RPMI7951 (cell line): ENCODE measurements around the gene SULF2. TPM values are rescaled to one million over a fixed set of nuclear protein-coding genes. Genes with fewer than 3 reads are reported as not detected.

Experiments
- DNase-seq: peaks from one replicate; pipeline ENCODE4 v3.0.0-alpha.2; 2012; ENCODE audit warnings: low read depth
- total RNA-seq: library from RNA; depleted of rRNA; stranded (reverse); fragments of >200 nt; shearing (Covaris generic); gene quantifications from 2 replicates; pipeline ENCODE4 v1.2.3, GENCODE V29; 2014

SULF2 gene
- total RNA-seq, 1 experiment from 2014 or later = 74.4 TPM

- no peak for DNase-seq
Observed at GRCh38 chr20:47669152-47669425, 116.2 kb downstream of the SULF2 start.

- no peak for DNase-seq
Observed at GRCh38 chr20:47668313-47669151, 116.7 kb downstream of the SULF2 start.

DNA sequence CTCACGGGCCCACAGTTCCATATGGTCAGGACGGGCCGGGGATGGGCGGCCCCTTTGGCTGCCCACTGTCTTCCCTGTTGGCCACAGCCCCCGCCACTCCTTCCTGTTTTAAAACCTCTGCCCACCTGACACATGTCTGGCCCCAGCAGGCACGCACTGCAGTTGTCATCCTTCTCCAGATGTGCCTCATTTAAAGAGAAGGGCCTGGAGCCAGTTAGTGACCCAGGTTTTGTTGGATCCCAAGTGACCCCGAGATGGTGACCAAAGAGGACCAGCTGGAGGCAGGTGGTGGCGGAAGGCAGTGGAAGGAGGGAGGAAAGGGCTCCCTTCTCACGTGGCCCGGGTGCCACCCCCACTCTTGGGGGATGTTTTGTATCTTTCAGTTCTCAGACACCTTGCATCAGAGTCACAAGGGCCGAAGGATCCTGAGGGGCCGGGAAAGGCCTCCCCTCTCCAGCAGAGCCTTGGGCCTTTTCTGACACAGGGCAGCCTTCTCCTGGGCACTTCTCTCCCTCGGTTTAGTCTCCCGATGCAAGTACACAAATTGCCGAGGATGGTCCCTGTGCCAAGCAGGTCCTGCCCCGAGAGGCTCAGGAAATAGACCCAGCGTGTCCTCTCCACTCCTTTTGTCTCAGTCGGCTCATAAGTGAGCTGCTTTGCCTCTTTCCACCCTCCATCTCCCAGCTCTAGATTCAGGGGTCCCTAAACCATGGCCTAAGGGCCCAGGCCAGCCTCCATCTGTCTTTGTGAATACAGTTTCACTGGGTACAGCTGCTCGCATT is 117.6 kb downstream of the SULF2 start:
- peak; percentile 17 for DNase-seq

GRCh38 chr20:47667086-47667485 is 118.2 kb downstream of the SULF2 start:
- no peak for DNase-seq

- DNase-seq = no peak
Observed at GRCh38 chr20:47666304-47666703, 119.0 kb downstream of the SULF2 start.

GRCh38 chr20:47665221-47665991 is 119.9 kb downstream of the SULF2 start:
- DNase-seq = no peak

DNA sequence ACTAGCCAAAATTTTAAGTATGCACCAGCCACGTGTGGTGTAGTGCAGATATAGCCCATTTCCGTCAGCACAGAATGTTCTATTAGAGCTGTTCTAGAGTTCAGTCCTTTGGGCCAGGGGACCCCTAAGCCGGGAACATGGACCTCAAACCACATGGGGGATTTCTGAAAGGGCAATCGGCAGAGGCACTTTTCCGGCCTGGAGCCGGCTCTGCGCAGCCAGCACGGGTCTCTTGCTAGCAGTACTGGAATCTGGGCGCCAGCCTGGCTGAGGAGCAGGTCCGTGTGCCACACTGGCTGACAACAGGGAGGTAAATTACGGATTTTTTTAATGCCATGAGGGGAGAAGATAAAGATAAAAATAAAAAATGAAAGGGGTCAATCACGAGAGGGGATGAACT is 120.5 kb downstream of the SULF2 start:
- no peak for DNase-seq

GRCh38 chr20:47664068-47664437 is 121.2 kb downstream of the SULF2 start:
- no peak for DNase-seq

- DNase-seq = peak; percentile 76
Observed at GRCh38 chr20:47663354-47664067, 121.8 kb downstream of the SULF2 start.

GRCh38 chr20:47662483-47663353 is 122.6 kb downstream of the SULF2 start:
- DNase-seq = no peak

DNA sequence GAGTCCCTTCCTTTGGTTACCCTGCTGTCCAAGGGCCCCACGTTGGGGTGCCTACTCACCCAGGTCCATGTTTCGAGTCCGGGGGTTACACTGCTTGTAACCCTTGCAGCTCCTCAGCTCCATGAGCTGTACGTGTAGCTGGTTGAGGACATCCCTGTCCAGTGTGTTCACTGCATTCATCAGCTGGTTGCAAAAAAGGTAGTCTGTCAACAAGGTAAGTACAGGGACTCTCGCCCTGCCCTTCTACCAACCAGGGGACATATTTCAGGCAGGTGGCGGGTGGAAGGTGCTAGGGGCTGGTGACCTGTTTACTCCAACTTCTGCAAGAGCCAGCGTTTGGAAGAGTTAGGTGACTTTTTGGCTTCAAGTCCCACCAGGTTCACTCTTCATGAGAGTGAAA is 123.6 kb downstream of the SULF2 start:
- no peak for DNase-seq

DNA sequence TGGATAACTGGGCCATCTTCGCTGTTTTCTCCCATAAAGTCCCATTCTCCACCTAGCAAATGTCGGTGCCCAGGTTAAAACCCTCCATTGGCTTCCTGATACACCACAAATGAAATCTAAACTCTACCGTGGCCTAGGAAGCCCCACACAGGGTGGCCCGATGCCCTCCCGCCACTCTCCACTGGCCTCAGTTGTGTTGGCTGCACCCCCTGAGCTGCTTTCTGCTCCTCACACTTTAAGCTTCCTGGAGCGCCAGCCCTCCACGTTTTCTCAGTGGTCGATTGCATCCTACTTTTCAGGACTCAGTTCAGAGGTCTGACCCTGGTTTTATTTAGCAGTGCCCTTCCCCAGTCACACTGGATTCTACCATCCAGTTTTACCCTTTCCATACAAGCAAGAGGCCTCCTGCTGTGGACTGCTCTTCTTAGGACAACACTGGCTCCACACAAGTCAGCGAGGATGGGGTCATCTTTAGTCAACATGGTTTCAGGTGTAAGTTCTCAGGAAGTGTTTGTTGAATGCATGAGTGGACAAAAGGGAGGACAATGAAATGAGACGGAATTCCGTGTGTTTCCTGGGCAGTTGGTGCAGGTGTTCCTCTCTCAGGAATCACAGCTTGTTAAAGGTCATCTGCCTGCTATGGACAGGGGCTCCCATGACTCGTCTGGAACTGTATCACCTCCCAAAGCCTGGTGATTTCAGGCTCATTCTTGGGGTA is 124.1 kb downstream of the SULF2 start:
- DNase-seq = no peak

- DNase-seq = no peak
Observed at GRCh38 chr20:47660602-47660905, 124.7 kb downstream of the SULF2 start.

DNA sequence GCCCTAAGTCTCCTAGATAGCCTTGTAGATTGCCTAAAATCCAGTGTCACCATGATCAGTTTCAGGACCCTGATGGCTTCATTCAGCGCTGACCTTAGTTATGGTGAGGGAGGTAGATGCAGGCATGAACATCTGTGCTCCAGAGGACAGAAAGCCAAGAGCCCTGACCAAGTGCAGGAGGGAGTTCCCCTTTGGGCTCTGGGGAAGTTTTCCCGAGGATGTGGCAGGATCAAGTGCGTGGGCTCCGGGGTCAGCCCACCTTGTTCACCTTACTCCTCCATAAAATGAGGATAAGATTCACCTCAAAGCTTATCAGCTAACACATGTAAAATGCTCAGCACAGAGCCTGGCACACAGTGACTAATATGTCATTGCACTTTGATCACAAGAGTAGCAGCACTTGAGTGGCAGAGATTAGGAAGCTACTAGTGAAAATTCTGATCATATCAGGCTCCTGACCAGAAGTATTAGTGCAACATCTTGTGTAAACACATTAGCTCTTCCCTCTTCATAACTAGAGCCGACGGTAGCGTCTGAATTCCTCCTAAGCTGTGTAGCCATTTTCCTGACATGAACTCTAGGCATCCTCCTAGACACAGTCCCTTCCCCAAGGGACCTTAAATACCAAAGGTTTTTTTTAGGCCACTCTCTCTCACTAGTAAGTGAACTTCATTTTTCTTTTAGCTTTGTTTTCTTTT is 125.2 kb downstream of the SULF2 start:
- no peak for DNase-seq

GRCh38 chr20:47656318-47656717 is 129.0 kb downstream of the SULF2 start:
- no peak for DNase-seq

DNA sequence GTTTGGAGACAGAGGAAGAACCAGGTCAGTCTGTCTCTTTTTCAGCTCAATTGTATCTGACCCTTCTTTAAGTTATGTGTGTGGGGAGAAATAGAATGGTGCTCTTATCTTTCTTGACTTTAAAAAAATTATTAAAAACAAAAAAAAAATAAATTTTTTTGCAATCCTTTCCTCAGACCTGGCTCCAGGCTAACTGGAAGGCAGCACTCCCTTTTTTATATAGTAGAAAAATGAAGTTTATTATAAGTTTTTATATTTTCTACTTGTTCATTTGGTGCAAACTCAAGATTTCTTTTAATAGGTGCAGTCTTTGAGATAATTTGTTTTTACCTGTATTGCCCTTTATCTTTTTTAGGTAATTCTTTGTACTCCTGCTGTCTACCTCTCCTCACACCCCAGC is 129.6 kb downstream of the SULF2 start:
- DNase-seq = no peak

- DNase-seq = no peak
Observed at GRCh38 chr20:47654370-47654769, 130.9 kb downstream of the SULF2 start.

DNA sequence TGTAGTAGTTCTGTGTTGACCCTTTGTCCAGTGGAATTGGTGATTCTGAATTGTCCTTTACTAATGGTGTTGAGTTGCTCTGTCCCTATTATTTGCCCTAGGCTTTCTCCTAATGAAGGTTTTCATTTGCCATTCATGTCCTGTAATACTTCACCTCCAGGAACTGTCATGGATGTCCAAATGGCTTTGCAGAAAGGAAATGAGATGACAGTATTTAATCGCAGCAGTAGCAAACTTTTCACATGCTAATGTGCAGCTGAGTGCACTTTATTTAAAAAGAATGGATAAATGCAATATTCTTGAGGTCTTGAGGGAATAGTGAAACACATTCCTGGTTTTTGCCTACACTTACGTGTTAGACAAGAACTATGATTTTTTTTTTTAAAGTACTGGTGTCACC is 131.4 kb downstream of the SULF2 start:
- DNase-seq = no peak

DNA sequence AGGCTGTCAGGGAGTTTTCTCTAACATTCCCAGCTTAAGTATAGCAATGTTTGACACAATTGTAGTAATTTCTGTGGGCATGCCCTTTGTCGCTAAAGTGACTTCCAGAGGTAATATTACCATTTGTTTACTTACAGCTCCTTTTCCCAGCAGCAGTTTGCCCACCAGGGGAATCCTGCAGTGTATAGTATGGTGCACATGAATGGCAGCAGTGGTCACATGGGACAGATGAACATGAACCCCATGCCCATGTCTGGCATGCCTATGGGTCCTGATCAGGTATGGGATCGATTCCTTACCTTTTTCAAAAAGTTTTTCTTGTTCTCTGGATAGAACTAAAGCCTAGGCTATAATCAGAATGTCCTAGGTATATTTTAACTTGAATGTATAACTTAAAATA is 132.5 kb downstream of the SULF2 start:
- no peak for DNase-seq

- no peak for DNase-seq
Observed at GRCh38 chr20:47652301-47652700, 133.0 kb downstream of the SULF2 start.
